HepG2 (cell line): ENCODE measurements around the gene TOM1L1. TPM values are rescaled to one million over a fixed set of nuclear protein-coding genes. Genes with fewer than 3 reads are reported as not detected.

Experiments
- ARID3A ChIP-seq: IDR thresholded peaks from 2 replicates; pipeline ENCODE4 v1.6.1; 2012; ENCODE audit warnings: low read depth, low read length, improper control_type of control experiment
- DNMT1 ChIP-seq: sonication (generic); formaldehyde crosslinking; IDR thresholded peaks from 2 replicates; pipeline ENCODE4 v1.5.1; 2020; ENCODE audit warnings: mild to moderate bottlenecking, missing genetic modification reagents
- FOXP1 ChIP-seq, 2 experiments: fragments of 450-650 bp in 1 of 2; IDR thresholded peaks; 2 replicates each; pipeline ENCODE4 v1.6.1; 2017 to 2018; ENCODE audit warnings: antibody characterized with exemption in 1 of 2
- GFI1 ChIP-seq: sonication (generic); formaldehyde crosslinking; IDR thresholded peaks from 2 replicates; pipeline ENCODE4 v1.5.0; 2020; ENCODE audit warnings: missing genetic modification reagents, mild to moderate bottlenecking, borderline replicate concordance
- GTF2F1 ChIP-seq: fragments of 150-350 bp; IDR thresholded peaks from 2 replicates; pipeline ENCODE4 v1.6.1; 2014; ENCODE audit warnings: low read length
- IRF1 ChIP-seq: sonication (generic); formaldehyde crosslinking; IDR thresholded peaks from 2 replicates; pipeline ENCODE4 v1.4.0; 2020; ENCODE audit warnings: low read depth, mild to moderate bottlenecking, missing genetic modification reagents
- IRX3 ChIP-seq: sonication (generic); formaldehyde crosslinking; IDR thresholded peaks from 2 replicates; pipeline ENCODE4 v1.8.1; 2023; ENCODE audit warnings: mild to moderate bottlenecking, low read depth, missing genetic modification reagents, borderline replicate concordance
- RAD51 ChIP-seq: fragments of 450-650 bp; IDR thresholded peaks from 2 replicates; pipeline ENCODE4 v1.6.1; 2016; ENCODE audit warnings: borderline replicate concordance
- RBFOX2 ChIP-seq: fragments of 200-400 bp; formaldehyde crosslinking; IDR thresholded peaks from 2 replicates; pipeline ENCODE4 v1.6.1; 2017; ENCODE audit warnings: low read depth, mild to moderate bottlenecking, low read length
- SNAPC2 ChIP-seq: sonication (generic); formaldehyde crosslinking; IDR thresholded peaks from 2 replicates; pipeline ENCODE4 v1.8.1; 2022; ENCODE audit warnings: mild to moderate bottlenecking, missing genetic modification reagents
- TIGD3 ChIP-seq: sonication (generic); formaldehyde crosslinking; IDR thresholded peaks from 2 replicates; pipeline ENCODE4 v1.5.1; 2020; ENCODE audit warnings: mild to moderate bottlenecking, missing genetic modification reagents, borderline replicate concordance
- U2AF2 ChIP-seq: fragments of 200-400 bp; formaldehyde crosslinking; IDR thresholded peaks from 2 replicates; pipeline ENCODE4 v1.6.1; 2017; ENCODE audit warnings: low read depth, mild to moderate bottlenecking, low read length
- ZNF574 ChIP-seq: sonication (generic); formaldehyde crosslinking; IDR thresholded peaks from 2 replicates; pipeline ENCODE4 v1.4.0; 2020; ENCODE audit warnings: missing genetic modification reagents
- ZNF652 ChIP-seq: IDR thresholded peaks from 2 replicates; pipeline ENCODE4 v1.6.1; 2016; ENCODE audit warnings: low read depth, borderline replicate concordance
- polyA plus RNA-seq, 8 experiments: library from polyadenylated mRNA; depleted of rRNA in 3 of 8; stranded (reverse) in 7 of 8; unstranded in 1 of 8; fragments of >200 nt; fragmentation: Illumina TruSeq in 4 of 8; extraction: Trizol in 4 of 8; gene quantifications; 2 replicates each; pipeline versions ENCODE4 v1.2.1 to v1.2.3, GENCODE V29; 2011 to 2016; ENCODE audit warnings: low read depth in 4 of 8, missing spikeins in 1 of 8, mixed read lengths in 1 of 8; ENCODE audit not compliant: insufficient read depth in 1 of 8
- total RNA-seq, 5 experiments: library from RNA; depleted of rRNA; stranded (reverse); fragments of >200 nt; fragmentation: Illumina TruSeq; extraction: Trizol; gene quantifications; 2 replicates each; pipeline ENCODE4 v1.2.3, GENCODE V29; 2016; ENCODE audit warnings: low read depth in 1 of 5

TOM1L1 gene
- total and polyA plus RNA-seq, 2 of the 13 experiments (the other 11 are each of a cell fraction or from before 2014, with no cell fraction given) = 45.3 to 51.3 TPM

GRCh38 chr17:54903375-54903774 lies 2.7 kb downstream of the TOM1L1 start (continued):
- TF ChIP-seq RBFOX2 (no peak), TIGD3 (no peak), U2AF2 (no peak), FOXP1 (IDR thresholded peaks at IDR 0.05) (no peak), FOXP1 (CRISPR knock-in tag; IDR thresholded peaks at IDR 0.05) (0 out of 2 replicates have a peak, but pooled peaks have one; percentile 21), ARID3A (peak; percentile 92), DNMT1 (CRISPR knock-in tag) (no peak), ZNF652 (no peak), GTF2F1 (no peak), GFI1 (CRISPR knock-in tag) (no peak), ZNF574 (CRISPR knock-in tag) (no peak), IRX3 (CRISPR knock-in tag) (no peak), IRF1 (CRISPR knock-in tag) (no peak), RAD51 (no peak), SNAPC2 (CRISPR knock-in tag) (no peak)
